ENCODE data around the gene DCC. TPM values are rescaled to one million over a fixed set of nuclear protein-coding genes. Genes with fewer than 3 reads are reported as not detected.

DCC gene
- polyA plus RNA-seq, 1 of the 3 experiments (the other 2 are of a cell fraction) = 0.20 TPM

GRCh38 chr18:53114441-53114840, 774.4 kb downstream of the DCC start (continued):
- TF ChIP-seq REST (IDR thresholded peaks at IDR 0.05; ENCODE audit: low read depth, low read length) (no peak), CHD2 (IDR thresholded peaks at IDR 0.05; ENCODE audit: low read length, partially characterized antibody) (no peak), RAD21 (IDR thresholded peaks at IDR 0.05; ENCODE audit: low read length) (no peak), POLR2AphosphoS5 (IDR thresholded peaks at IDR 0.05; ENCODE audit: low read depth, low read length) (no peak), ELF1 (IDR thresholded peaks at IDR 0.05) (no peak)

- no peak overlapping the region for H3K4me2 ChIP-seq
- no peak overlapping the region for H2AFZ ChIP-seq (ENCODE audit: low read depth)
- H3K9ac ChIP-seq = no peak overlapping the region
- no peaks in the 10 kb centered on the region for H3K79me2 ChIP-seq (ENCODE audit: insufficient read depth)
- ChIA-PET POLR2A (no interaction called here), CTCF (no interaction called here)
- H3K9me3 ChIP-seq = peaks cover 15% of the 10 kb centered on the region; the same call in 1 of the 2 replicates
- H3F3A ChIP-seq (replicated peaks; ENCODE audit: insufficient read depth) = no peaks in the 10 kb centered on the region
- H3K4me3 ChIP-seq (ENCODE audit: low read depth in 2 of 2, low read length in 1 of 2) = no peak overlapping the region
- no peaks in the 10 kb centered on the region for H3K36me3 ChIP-seq (replicated peaks in 1 of 2; ENCODE audit: control insufficient read depth in 1 of 2, insufficient read depth in 2 of 2, low read length in 1 of 2)
- H3K4me1 ChIP-seq (ENCODE audit: control insufficient read depth in 1 of 2, insufficient read depth in 2 of 2, low read depth in 1 of 2, low read length in 1 of 2) = no peaks in the 10 kb centered on the region
- TF ChIP-seq NRF1 (IDR thresholded peaks at IDR 0.05; ENCODE audit: low read depth, low read length) (no peak), SMC3 (IDR thresholded peaks at IDR 0.05; ENCODE audit: low read depth, low read length) (no peak)
- no peaks in the 10 kb centered on the region for H3K27me3 ChIP-seq (ENCODE audit: insufficient read depth)
- no peak overlapping the region for H3K27ac ChIP-seq (ENCODE audit: low read depth in 2 of 2, low read length in 1 of 2)
- 30% methylated on average over 10 of the region's 10 CpGs for WGBS (ENCODE audit: low lambda C conversion rate)
- DNase-seq = no peak
- H4K20me1 ChIP-seq (ENCODE audit: insufficient read depth) = no peaks in the 10 kb centered on the region
- no peaks in the 10 kb centered on the region for H3K9me2 ChIP-seq
Measured at GRCh38 chr18:53115876-53116585, 776.0 kb downstream of the DCC start.

GRCh38 chr18:53117851-53118250, 777.9 kb downstream of the DCC start:
- no peak overlapping the region for H3K4me2 ChIP-seq
- H3K27ac ChIP-seq (ENCODE audit: low read depth in 2 of 2, low read length in 1 of 2) = no peak overlapping the region
- H3K9ac ChIP-seq = no peak overlapping the region
- H3K9me3 ChIP-seq = peaks cover 20% of the 10 kb centered on the region; the same call in 1 of the 2 replicates
- CTCF ChIA-PET = no interaction called here
- WGBS (ENCODE audit: low lambda C conversion rate) = 22% methylated on average over 3 of the region's 3 CpGs
- no peaks in the 10 kb centered on the region for H4K20me1 ChIP-seq (ENCODE audit: insufficient read depth)
- H3K27me3 ChIP-seq (ENCODE audit: insufficient read depth) = no peaks in the 10 kb centered on the region
- no peak for DNase-seq
- H3F3A ChIP-seq (replicated peaks; ENCODE audit: insufficient read depth) = no peaks in the 10 kb centered on the region
- no peak overlapping the region for H3K4me3 ChIP-seq (ENCODE audit: low read depth in 2 of 2, low read length in 1 of 2)
- H2AFZ ChIP-seq (ENCODE audit: low read depth) = no peak overlapping the region
- TF ChIP-seq FOXM1 (IDR thresholded peaks at IDR 0.05; ENCODE audit: low read depth) (no peak), JUND (IDR thresholded peaks at IDR 0.05) (no peak), POLR2AphosphoS5 (IDR thresholded peaks at IDR 0.05; ENCODE audit: low read depth, low read length) (no peak), ZBTB33 (IDR thresholded peaks at IDR 0.05; ENCODE audit: borderline replicate concordance, low read depth) (no peak), TCF12 (IDR thresholded peaks at IDR 0.05) (no peak), USF2 (IDR thresholded peaks at IDR 0.05; ENCODE audit: borderline replicate concordance, low read depth, low read length) (no peak), TAF1 (IDR thresholded peaks at IDR 0.05; ENCODE audit: borderline replicate concordance, low read depth, low read length) (no peak), TEAD4 (IDR thresholded peaks at IDR 0.05; ENCODE audit: borderline replicate concordance, insufficient read depth) (no peak), PBX3 (IDR thresholded peaks at IDR 0.05) (no peak), RAD21 (IDR thresholded peaks at IDR 0.05; ENCODE audit: low read length) (no peak), NFIC (IDR thresholded peaks at IDR 0.05; ENCODE audit: borderline replicate concordance) (no peak), FOXJ3 (CRISPR knock-in tag; IDR thresholded peaks at IDR 0.05) (no peak), RXRA (IDR thresholded peaks at IDR 0.05; ENCODE audit: borderline replicate concordance, low read depth) (no peak)
- POLR2A ChIA-PET = no interaction called here
- H3K4me1 ChIP-seq (ENCODE audit: control insufficient read depth in 1 of 2, insufficient read depth in 2 of 2, low read depth in 1 of 2, low read length in 1 of 2) = no peaks in the 10 kb centered on the region
- H3K36me3 ChIP-seq (replicated peaks in 1 of 2; ENCODE audit: control insufficient read depth in 1 of 2, insufficient read depth in 2 of 2, low read length in 1 of 2) = no peaks in the 10 kb centered on the region
- H3K9me2 ChIP-seq = no peaks in the 10 kb centered on the region
- no peaks in the 10 kb centered on the region for H3K79me2 ChIP-seq (ENCODE audit: insufficient read depth)
